NCI-H446 treated with DMSO at 0.1 percent for 48 hours (cell line): ENCODE measurements around the gene SLC46A2.

Experiments
- DNase-seq: peaks from one replicate; lab custom pipeline; 2025; lab: John Stamatoyannopoulos, UW

SLC46A2 gene

DNA sequence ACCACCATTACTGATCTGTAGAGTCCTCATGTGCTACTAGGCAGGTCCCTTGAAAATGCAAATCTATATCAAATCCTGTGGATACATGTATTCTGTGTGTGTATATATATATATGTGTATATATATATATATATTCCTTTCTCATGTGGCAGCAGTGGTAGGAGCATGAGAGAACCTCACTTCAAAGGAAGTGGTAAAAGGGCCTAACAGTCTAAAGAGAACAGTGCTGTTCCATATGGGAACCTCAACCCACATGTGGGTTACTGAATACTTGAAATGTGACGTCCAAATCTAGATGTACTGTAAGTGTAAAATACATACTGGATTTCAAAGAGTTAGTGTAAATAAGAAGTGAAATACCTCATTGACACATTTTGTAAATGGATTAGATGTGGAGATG, 5.4 kb downstream of the SLC46A2 start:
- no peak for DNase-seq

DNA sequence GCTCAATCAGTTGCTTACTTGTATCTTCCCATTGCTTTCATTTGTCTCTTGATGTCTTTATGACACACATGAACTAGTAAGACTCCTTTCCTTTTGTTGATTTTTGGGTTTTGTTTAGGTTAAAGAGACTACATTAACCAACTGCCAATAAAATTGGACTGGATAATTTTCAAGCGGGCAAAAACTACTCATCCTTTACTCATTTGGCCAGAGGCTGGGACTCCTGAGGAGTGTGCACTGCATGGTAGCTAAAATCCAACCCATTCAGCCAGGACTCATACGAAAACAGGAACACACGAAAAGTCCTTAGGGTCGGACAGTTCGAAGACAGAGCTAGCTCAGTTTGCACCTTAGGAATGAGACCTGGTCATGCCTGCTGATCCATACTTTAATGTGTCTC, 6.0 kb downstream of the SLC46A2 start:
- no peak for DNase-seq

DNA sequence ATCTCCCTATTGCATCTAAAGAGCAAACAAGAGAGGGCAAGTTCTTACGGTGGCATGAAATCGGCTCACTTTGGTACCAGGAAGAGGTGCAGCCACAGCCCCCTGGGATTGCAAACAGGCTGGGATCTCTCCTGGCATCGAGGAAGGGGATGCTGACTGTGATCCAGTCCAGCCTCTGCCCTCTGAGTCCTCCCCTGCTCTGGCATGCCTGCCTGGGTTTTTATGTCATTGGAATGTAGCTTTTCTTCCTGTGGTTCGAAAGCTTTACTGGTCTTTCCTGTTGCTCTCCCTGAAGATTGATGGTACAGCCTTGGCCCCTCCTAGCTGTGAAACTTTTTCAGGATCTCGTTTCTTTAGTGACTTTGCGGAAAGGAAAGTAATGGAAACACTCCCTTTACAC, 6.6 kb downstream of the SLC46A2 start:
- no peak for DNase-seq

GRCh38 chr9:112881331-112881730, 9.3 kb downstream of the SLC46A2 start:
- no peak for DNase-seq

- DNase-seq: no peak
Observed at GRCh38 chr9:112880650-112881049, 10.0 kb downstream of the SLC46A2 start.

GRCh38 chr9:112878752-112879151, 11.9 kb downstream of the SLC46A2 start:
- no peak for DNase-seq

DNA sequence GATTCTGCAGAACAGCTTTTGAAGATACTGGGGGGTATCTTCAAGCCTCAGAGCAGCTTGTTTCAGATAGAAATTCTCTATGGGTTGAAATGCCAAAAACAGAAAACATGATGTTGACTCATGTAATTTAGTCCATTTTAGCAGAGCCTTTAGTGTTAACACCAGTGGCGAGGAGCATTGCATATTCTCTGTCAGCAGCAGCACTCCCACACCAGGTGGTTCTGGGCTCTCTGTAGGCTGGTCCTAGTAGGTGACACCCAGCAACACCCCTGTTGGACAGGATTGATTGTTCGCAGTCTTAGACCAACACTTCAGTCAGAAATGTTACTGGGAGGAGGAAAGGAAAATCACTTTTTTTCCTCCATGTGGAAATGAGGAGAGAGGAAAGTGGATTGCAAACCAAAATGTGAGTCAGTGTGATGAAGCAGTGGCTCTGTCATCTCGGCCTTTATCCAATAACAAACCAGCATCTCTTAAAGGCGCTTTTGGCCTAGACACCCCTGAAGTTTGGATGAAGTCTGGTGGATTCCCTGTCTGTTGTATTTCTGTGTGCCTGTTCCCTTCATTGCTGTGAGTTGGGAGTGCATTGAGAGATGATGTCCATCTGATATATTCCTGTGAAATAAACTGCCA, 16.8 kb downstream of the SLC46A2 start:
- no peak for DNase-seq

GRCh38 chr9:112872019-112872418, 18.7 kb downstream of the SLC46A2 start:
- DNase-seq: no peak

DNA sequence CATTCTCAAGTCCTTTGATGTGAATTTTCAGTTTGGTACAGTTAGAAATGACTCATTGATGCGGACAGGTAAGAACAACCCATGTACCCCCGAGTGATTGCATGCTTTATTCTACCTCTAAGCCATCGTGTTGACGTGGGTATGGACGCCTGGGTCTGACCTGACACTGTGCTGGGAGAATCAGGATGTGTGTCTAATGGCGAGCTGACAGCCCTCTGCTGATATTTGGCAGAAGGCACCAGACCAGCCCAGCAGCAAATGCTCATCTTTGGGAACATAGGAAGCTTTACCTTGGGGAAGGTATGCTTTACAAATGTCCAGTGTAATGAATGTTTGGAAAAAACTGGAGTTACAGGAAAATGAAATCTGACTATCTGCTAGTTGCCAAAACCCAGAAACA, 20.1 kb downstream of the SLC46A2 start:
- no peak for DNase-seq

GRCh38 chr9:112869917-112870316, 20.8 kb downstream of the SLC46A2 start:
- no peak for DNase-seq

DNA sequence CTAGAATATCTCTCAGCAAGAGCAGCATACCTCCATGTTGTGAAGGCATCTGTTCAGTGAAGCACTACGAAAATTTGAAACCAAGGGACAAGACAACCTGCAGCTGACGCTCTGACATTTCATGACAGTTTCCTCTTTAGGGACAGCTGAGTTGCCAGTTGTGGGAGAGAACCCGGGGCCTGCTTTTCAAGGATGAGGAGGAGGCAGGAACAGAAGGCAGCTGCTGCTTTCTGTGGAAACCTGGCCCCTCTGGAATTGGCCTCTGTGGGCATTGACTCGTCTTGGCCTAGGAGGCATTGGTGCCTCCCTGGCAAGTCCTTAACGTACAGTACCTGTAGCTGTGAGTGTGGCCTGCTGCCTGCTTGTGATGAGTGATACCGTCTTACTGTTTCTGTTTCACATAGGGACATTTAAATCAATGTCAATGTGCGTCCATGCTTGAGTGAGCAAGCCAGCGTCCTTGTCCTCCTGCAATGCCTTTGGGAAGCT, 21.6 kb downstream of the SLC46A2 start:
- DNase-seq: no peak

DNA sequence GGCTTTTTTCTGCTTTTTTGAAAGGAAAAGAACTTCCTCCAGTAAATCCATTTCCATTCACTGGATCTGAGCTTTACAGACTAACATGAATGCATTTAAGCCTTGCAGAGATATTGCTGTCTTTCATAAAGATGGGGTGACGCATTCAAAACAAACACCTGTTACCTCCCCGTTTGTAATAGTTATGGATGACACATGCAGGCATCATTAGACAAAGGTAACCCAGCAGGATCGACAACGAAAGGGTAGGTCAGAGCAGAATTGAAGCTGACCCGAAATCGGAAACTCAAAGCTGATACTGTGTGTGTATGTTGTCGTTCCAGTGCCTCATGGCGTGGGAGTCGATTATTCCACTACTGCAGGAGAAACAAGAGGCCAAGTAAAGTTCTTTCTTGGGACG, 22.2 kb downstream of the SLC46A2 start:
- no peak for DNase-seq

GRCh38 chr9:112867275-112867991, 23.2 kb downstream of the SLC46A2 start:
- no peak for DNase-seq

DNA sequence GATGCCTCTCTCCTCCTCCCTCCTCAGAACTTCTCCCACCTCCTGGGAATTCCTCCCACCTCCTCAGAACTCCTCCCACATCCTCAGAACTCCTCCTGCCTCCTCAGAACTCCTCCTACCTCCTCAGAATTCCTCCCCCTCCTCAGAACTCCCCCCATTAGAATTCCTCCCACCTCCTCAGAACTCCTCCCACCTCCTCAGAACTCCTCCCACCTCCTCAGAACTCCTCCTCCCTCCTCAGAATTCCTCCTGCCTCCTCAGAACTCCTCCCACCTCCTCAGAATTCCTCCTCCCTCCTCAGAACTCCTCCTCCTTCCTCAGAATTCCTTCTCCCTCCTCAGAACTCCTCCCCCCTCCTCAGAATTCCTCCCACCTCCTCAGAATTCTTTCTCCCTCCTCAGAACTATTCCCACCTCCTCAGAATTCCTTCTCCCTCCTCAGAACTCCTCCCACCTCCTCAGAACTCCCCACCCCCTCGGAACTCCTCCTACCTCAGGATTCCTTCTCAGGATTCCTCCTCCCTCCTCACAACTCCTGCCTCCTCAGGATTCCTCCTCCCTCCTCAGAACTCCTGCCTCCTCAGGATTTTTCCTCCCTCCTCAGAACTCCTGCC, 23.9 kb downstream of the SLC46A2 start:
- DNase-seq: no peak

DNA sequence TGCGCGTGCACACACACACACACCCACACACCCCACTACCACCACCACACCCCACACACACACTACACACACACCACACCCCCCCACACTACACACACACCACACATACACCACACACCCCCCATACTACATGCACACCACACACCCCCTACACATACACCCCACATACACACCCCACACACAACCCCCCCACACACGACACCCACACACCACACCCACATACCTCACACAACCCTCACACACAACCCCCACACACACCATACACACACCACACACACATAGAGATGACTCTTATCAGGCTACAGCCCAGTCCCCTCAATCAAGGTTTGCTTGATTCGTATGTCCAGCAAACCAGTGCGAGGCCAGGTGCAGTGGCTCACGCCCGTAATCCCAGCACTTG, 25.7 kb downstream of the SLC46A2 start:
- DNase-seq: no peak

- no peak for DNase-seq
Observed at GRCh38 chr9:112864403-112864802, 26.3 kb downstream of the SLC46A2 start.

GRCh38 chr9:112863746-112864145, 26.9 kb downstream of the SLC46A2 start:
- no peak for DNase-seq

GRCh38 chr9:112863214-112863613, 27.5 kb downstream of the SLC46A2 start:
- no peak for DNase-seq

- DNase-seq: no peak
Observed at GRCh38 chr9:112861638-112862555, 28.8 kb downstream of the SLC46A2 start.

GRCh38 chr9:112861155-112861554, 29.5 kb downstream of the SLC46A2 start:
- DNase-seq: no peak

GRCh38 chr9:112860451-112860850, 30.2 kb downstream of the SLC46A2 start:
- DNase-seq: no peak

DNA sequence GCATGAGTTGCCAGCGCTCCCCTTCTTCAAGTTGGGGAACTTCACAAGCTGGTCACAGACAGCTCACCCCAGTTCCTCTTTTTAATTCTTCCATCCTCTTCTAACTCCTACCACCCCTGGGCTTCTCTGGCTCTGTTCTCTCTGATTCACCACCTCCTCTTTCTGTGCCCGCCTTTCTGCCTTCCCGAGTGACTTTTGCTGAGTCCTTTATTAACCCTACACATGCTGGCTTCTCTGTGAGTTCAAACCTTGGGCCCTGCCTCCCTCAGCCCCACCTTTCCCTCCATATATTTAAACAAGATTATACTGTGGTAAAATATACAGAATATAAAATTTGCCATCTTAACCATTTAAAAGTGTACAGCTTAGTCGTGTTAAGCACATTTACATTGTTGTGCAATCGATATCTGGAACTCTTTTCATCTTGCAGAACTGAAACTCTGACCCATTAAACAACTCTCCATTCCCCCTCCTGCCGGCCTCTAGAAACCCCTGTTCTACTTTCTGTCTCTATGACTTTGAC, 32.0 kb downstream of the SLC46A2 start:
- no peak for DNase-seq
